ENCODE data around the gene PELI1.

DNA sequence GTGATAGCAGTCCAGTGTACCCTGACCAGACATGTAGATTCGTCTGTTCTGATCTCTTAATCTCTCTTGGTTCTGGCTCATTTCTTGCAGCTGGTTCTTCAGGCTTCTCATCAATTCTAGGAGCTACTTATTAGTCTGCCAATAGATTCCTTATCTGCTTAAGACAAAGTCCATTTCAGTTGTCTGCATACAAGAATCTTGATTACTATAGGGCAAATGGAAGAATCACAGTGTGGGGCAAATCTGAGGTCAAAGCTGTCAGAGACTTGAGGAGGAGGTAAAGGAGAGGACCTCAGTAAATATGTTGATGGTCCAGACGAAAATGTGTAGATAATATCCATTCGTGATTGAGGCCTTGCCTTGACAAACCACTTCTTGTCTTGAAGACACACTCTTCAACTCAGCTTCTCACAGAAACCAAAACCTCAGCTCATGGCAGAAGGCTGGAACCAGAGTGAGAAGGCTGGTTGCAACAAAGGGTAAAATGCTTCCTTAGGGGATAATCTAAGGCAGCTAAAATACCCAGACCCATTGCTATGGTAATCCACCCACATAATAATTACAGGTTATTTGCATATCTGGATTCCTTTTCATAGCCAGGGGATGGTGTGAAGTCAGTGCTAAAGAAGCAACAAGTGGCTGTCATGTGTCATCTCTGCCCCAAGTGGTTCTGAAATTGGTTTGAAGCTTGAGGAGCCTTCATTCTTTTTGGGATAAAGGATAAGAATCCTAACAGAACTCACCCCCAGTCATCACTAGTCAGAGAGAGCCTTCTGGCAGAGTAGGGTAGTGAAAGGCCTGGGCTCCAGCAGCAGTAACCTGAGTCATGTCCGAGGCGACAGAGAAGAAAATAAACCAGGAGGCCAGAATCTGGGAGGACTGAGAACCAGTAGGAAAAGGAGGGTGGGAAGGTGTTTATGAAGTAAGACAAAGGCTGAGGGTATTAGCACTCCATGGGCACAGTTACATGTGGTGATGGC is 29.2 kb upstream of the PELI1 start:
- TF ChIP-seq, protein P1, sequence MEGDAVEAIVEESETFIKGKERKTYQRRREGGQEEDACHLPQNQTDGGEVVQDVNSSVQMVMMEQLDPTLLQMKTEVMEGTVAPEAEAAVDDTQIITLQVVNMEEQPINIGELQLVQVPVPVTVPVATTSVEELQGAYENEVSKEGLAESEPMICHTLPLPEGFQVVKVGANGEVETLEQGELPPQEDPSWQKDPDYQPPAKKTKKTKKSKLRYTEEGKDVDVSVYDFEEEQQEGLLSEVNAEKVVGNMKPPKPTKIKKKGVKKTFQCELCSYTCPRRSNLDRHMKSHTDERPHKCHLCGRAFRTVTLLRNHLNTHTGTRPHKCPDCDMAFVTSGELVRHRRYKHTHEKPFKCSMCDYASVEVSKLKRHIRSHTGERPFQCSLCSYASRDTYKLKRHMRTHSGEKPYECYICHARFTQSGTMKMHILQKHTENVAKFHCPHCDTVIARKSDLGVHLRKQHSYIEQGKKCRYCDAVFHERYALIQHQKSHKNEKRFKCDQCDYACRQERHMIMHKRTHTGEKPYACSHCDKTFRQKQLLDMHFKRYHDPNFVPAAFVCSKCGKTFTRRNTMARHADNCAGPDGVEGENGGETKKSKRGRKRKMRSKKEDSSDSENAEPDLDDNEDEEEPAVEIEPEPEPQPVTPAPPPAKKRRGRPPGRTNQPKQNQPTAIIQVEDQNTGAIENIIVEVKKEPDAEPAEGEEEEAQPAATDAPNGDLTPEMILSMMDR (conservative IDR thresholded peaks at IDR 0.05 in 1 of 2, IDR thresholded peaks at IDR 0.05 in 1 of 2; ENCODE audit: extremely low read depth in 1 of 2, insufficient read depth in 1 of 2, low read depth in 1 of 2, low read length in 2 of 2), result no peak
- no peak for TF ChIP-seq EZH2 (IDR thresholded peaks at IDR 0.05; ENCODE audit: borderline replicate concordance, low read length)

Measured in mammary epithelial cell (primary cell).